CD4-positive, alpha-beta T cell treated with Interleukin-10 for 1 hour (primary cell): Measurements from ENCODE around the gene FFAR2.
"Not testable (repeated sequence)": the region's sequence is repeated elsewhere in the genome, so short reads cannot be mapped to it uniquely, and the experiment has no call there.

Source experiments
- DNase-seq: peaks from one replicate; pipeline ENCODE4 v3.0.0-alpha.2; 2020

Gene FFAR2

DNA sequence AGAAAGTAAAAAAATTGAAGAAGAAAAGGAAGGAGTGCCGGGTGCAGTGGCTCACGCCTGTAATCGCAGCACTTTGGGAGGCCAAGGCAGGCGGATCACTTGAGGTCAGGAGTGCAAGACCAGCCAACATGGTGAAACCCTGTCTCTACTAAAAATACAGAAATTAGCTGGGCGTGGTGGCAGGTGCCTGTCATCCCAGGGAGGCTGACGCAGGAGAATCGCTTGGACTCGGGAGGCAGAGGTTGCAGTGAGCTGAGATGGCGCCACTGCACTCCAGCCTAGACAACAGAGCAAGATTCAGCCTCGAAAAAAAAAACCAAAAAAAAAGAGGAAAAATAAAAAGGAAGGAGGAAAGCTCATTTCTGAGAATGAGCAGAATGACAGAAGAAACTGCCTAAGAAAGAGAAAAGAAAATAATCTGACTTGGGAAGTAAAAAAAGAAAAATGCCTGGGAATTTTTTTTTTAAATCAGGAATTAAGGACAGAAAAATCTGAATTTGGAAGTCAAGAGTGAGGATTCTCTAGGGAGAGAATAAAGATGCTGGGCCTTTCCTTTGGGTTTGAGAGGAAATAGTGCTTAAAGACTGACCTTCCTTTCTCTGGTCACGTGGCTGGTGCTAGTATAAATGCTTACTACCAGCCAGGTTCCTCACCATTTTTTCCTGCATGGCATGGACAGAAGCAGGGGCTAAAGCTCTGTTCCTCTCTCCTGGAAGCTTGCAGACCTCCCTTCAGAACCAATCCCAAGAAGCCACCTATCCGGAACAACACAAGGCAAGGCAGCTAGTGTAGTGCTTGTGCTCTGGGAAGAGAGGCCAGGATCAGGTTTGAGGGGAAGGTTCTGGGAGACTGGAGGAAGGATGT, at the start of gene FFAR2:
TSS of gene FFAR2 (plus strand) at position 652 of the 864 bp plus-strand sequence. CDS start 1,458 bp downstream, outside the sequence.
- DNase-seq, result no peak

GRCh38 chr19:35398570-35398969, 49.5 kb upstream of the FFAR2 start:
- DNase-seq, result no peak

GRCh38 chr19:35399231-35399630, 48.8 kb upstream of the FFAR2 start:
- no peak for DNase-seq

DNA sequence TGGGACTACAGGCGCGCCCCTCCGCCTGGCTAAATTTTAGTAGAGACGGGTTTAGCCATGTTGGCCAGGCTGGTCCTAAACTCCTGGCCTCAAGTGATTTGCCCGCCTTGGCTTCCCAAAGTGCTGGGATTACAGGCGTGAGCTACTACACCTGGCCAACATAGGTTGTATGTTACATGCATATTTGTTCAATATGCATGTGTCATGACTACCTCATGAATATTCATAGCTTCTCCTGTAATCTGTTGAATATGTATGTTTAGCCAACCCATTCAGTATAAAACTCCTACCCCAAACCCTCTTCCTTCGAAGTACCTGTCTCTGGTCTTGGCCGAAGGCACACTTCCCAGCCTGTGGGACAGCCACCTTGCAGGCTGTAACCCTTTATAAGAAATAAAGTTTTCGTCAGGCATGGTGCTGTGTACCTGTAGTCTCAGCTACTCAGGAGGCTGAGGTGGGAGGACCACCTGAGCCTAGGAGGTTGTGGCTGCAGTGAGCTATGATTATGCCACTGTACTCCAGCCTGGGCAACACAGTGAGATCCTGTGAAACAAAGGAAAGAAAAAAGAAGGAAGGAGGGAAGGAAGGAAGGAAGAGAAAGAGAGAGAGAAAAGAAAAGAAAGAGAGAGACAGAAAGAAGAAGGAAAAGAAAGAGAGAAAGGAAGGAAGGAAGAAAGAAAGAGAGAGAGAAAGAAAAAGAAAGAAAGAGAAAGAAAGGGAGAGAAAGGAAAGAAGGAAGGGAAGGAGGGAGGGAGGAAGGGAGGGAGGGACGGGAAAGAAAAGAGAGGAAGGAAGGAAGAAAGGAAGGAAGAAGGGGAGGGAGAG, 47.9 kb upstream of the FFAR2 start:
- DNase-seq, result no peak

DNA sequence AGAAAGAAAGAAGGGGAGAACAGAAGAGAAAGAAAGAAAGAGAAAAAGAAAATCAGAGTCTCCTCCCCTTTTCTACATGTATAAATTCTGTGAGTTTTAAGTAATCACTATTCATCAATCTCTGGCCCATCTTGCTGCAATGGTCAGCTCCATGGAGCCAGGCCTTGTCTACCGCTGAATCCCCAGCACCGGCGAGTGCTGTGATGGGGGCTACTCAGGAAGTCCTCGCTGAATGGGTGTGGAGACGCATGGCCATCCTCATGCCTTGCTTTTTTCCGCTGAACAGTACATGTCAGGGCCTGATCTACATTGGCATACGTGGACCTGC, 47.3 kb upstream of the FFAR2 start:
- no peak for DNase-seq

- not testable (repeated sequence) for DNase-seq
Observed at GRCh38 chr19:35401416-35401815, 46.6 kb upstream of the FFAR2 start.

- DNase-seq, result no peak
Observed at GRCh38 chr19:35403116-35403760, 44.8 kb upstream of the FFAR2 start.

DNA sequence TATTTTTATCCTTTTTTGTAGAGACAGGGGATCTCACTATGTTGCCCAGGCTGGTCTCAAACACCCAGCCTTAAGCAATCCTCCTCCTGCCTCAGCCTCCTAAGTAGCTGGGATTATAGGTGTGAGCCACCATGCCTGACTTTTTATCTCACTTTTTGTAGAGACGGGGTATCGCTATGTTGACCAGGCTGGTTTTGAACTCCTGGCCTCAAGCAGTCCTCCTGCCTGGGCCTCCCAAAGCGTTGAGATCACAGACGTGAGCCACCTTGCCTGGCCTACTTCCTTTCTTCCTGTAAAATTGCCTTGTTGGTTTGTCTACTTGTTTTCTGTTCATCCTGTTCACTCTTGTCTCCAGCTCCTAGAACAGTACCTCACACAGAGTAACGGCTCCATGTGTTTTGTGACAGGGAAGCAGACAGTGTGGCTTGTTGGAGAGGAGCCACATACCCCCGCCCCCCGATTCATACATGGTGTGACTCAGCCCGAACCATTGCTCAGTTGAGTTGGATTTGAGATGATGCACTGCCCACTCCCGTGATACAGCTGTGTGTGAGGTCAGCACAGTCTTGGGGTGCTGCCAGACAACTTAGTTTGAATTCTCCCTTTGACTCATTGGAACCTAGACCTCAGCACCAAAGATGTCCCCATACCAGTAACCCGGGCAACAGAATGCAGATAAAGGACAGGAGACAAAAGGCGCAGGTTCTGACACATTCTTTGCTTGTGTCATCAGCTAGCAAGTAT, 43.0 kb upstream of the FFAR2 start:
- DNase-seq, result no peak

DNA sequence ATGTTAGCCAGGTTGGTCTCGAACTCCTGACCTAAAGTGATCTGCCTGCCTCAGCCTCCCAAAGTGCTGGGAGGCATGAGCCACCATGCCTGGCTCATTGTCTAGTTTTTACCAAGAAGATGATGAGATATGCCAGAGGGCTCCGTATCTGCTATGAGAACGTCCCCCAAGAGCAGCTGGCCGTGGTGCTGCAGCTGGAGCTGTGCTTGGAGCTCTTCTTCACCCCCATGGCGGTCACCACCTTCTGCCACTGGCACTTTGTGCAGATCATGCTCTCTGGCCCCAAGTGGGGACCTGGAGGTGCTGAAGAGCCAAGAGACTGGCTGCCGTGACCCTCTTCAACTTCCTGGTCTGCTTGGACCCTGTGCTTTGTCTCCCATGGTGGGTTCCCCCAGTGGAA, 40.4 kb upstream of the FFAR2 start:
- DNase-seq, result no peak

DNA sequence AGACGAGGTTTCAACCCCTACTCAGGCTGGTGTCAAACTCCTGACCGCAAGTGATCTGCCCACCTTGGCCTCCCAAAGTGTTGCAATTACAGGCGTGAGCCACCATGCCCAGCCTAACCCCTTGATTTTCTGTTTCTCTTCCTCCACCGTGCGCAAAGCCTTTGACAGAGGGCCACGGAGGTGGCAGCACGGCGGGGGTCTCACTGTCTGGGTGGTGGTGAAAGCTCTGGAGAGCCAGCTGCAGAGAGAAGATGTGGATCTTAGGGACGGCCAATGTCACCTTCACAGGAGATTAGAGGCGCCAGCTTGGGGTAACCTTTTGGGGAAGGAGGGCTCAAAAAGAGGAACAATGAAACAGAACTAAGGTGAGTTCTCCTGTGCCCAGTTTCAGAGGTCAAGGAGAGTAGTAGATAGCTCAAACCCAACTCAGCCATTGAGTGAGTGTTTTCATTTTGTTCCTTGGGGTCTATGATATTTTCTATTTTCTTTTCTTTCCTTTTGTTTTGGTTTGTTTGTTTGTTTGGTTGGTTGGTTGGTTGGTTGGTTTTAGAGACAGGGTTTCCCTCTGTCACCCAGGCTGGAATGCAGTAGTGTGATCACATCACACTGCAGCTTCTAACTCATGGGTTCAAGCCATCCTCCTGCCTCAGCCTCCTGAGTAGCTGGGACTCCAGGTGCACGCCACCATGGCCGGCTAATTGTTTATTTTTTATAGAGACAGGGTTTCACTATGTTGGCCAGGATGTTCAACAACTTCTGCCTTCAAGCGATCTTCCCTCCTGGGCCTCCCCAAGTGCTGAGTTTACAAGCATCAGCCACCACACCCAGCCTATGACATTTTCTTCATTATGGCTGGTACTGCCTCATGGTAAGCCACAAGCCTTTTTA, 39.5 kb upstream of the FFAR2 start:
- no peak for DNase-seq

GRCh38 chr19:35409191-35409590, 38.9 kb upstream of the FFAR2 start:
- no peak for DNase-seq

DNA sequence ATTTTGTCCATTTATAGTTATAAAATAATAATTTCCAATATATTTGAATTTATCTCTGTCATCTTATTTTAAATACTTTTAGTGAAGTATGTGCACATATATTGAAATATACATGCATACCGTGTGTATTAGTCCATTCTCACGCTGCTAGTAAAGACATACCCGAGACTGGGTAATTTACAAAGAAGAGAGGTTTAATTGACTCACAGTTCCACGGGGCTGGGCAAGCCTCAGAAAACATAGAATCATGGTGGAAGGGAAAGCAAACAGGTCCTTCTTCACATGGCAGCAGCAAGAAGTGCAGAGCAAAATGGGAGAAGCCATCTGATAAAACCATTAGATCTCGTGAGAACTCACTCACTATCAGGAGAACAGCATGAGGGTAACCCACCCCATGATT, 37.6 kb upstream of the FFAR2 start:
- no peak for DNase-seq

- no peak for DNase-seq
Observed at GRCh38 chr19:35414442-35414841, 33.6 kb upstream of the FFAR2 start.

DNA sequence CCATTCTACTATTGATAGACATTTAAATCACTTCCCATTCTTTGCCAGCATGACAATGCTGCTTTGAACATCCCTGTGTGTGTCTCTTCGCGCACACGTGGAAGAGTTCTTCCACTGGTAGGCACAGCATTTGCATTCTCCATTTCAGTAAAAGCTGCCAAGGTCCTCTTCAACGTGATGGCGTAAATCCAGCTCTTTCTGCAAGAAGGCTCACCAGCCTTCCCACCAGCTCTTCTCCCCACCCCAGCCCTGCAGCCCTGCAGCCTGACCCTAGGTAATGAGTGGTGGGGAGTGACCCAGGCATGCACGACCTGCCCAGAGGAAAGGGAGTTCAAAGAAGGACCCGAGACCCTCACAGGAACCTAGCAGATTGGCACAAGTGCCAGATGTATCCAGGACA, 31.7 kb upstream of the FFAR2 start:
- DNase-seq, result no peak

DNA sequence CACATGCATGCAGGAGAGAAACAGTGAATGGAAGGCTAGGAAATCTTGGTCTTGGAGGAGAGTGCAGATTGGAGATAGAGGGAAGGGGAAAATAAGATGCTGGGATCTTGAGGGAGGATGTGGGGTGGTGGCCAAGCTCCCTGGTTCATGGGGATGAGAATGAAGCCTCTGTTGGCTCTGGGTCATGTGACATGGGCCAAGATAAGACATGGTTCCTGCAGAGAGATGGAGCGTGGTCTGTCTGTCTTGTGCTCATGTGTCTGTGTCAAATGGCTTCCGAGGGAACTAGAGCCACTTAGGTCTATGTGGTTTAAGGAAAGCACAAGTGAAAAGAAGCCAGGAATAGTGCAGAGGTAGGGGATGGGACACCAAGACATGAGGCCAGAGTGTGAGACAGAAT, 30.8 kb upstream of the FFAR2 start:
- DNase-seq, result no peak

- no peak for DNase-seq
Observed at GRCh38 chr19:35417713-35418534, 30.1 kb upstream of the FFAR2 start.

DNA sequence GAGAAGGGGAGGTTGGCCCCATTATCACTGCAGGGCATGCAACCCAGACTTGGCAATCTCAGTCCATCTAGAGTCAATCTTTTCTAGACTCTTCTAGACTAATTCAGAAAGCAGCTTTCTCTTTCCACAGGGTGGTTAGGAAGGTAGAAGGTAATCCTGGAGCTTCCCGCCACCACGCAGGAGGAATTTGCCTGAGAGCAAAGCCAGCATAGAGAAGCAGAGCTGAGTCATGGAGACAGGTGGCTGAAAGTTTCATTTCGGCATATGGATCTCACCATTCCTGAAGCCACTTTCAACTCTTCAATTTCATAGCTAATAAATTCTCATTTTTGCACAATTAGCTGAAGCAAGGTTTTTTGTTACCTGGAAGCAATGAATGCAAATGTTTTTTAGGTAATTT, 29.0 kb upstream of the FFAR2 start:
- no peak for DNase-seq

DNA sequence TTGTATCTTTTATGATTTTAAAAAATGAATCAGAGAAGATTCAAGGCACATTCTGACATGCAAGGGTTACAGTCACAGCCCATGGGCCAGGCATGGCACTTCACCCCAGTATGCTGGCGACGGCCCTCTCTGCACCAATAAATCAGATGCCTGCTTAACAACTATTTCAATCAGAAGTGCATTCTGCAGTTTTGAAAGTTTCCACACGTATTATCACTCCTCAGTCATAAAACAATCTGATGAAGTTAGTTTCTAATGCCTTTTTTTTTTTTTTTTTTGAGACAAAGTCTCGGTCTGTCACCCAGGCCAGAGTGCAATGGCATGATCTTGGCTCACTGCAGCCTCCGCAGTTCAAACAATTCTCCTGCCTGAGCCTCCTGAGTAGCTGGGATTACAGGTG, 28.3 kb upstream of the FFAR2 start:
- no peak for DNase-seq

DNA sequence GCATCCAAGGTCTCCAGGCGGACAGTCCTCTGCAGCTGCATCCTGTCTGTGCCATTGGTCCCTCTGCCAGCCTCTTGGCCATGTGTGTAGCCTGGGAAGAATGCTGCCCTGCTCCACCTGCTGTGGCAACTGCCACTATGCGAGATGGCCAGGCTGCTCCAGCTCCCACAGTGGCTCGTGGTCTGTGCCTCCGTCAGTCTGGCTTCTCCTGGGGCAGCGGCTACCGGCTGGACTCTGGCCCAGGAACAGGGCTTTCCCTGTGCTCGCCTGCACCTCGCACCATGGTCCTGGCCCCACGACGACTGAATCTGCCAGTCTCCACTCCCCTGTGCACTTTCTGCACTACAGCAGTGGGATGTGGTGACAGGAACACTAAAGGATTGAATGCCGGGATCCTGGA, 26.7 kb upstream of the FFAR2 start:
- no peak for DNase-seq

- DNase-seq, result not testable (repeated sequence)
Observed at GRCh38 chr19:35423406-35423805, 24.7 kb upstream of the FFAR2 start.

GRCh38 chr19:35425682-35426081, 22.4 kb upstream of the FFAR2 start:
- no peak for DNase-seq
